ENCODE measurements around the gene CAMK2D. TPM values are rescaled to one million over a fixed set of nuclear protein-coding genes. Genes with fewer than 3 reads are reported as not detected.

CAMK2D gene
- total RNA-seq, 4 donors from 2014 or later, result 48.2 to 66.2 (median 51.2) TPM

DNA sequence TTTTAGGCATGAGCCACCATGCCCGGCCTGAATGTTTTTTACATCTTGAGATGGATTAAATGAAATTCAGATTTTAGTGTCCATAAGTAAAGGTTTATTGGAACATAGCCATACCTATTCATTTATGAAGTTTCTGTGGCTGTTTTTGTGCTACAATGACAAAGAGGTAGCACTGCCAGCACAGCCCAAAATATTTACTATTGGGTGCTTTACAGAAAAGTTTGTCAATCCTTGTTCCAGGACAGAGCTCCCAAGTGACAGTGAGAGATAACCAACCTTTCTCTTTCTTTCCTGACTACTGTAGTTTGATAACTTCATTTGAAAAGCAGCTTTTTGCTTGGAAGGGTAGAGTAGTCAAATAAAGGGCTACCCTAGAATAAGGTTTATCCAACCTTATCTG is 116.2 kb downstream of the CAMK2D start:
- TF ChIP-seq POLR2AphosphoS5 (IDR thresholded peaks at IDR 0.05), result no peak
- no peak for TF ChIP-seq EP300 (IDR thresholded peaks at IDR 0.05)
- no peak for TF ChIP-seq POLR2A (IDR thresholded peaks at IDR 0.05; ENCODE audit: low read depth)
- TF ChIP-seq, protein P1, sequence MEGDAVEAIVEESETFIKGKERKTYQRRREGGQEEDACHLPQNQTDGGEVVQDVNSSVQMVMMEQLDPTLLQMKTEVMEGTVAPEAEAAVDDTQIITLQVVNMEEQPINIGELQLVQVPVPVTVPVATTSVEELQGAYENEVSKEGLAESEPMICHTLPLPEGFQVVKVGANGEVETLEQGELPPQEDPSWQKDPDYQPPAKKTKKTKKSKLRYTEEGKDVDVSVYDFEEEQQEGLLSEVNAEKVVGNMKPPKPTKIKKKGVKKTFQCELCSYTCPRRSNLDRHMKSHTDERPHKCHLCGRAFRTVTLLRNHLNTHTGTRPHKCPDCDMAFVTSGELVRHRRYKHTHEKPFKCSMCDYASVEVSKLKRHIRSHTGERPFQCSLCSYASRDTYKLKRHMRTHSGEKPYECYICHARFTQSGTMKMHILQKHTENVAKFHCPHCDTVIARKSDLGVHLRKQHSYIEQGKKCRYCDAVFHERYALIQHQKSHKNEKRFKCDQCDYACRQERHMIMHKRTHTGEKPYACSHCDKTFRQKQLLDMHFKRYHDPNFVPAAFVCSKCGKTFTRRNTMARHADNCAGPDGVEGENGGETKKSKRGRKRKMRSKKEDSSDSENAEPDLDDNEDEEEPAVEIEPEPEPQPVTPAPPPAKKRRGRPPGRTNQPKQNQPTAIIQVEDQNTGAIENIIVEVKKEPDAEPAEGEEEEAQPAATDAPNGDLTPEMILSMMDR (IDR thresholded peaks at IDR 0.05), result no peak
- H3K4me3 ChIP-seq, result no peak overlapping the region
- no peaks in the 10 kb centered on the region for H3K36me3 ChIP-seq
- 83% methylated on average over 1 of the region's 1 CpG for WGBS
- H3K4me1 ChIP-seq, result peaks cover 10 to 25% (median 12%) of the 10 kb centered on the region in 4 donors
- no peaks in the 10 kb centered on the region for H3K27me3 ChIP-seq
- no peak overlapping the region for H3K27ac ChIP-seq (replicated peaks in 1 of 4)
- no peak for DNase-seq (ENCODE audit: extremely low spot score)
- intact Hi-C loops (cut with DNase I), result no loop called here
- H3K9me3 ChIP-seq, result no peaks in the 10 kb centered on the region

DNA sequence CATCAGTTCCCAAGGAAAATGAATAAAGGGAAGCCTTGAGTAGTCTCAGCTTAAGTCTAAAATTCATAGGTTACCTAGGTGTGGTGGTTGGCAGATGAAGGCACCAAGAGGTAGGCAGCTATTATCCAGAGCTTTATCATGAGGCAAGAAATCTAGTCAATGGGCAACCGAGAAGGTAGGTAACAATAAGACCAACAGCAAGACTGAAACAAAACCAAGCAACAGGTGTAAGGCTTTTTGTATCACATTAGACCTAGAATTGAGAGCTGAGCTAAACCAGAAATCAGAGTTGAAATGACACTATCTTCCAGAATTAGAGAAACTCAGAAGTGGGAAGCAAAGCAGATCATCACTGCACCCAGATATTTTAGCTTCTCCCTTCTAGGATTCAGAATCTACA is 117.1 kb downstream of the CAMK2D start:
- TF ChIP-seq EP300 (IDR thresholded peaks at IDR 0.05) (no peak), POLR2AphosphoS5 (IDR thresholded peaks at IDR 0.05) (no peak), POLR2A (IDR thresholded peaks at IDR 0.05; ENCODE audit: low read depth) (no peak)
- TF ChIP-seq, protein P1 (IDR thresholded peaks at IDR 0.05), result no peak
- Histone ChIP-seq H3K27me3 (no peaks in the 10 kb centered on the region), H3K36me3 (no peaks in the 10 kb centered on the region), H3K27ac (replicated peaks in 1 of 4) (no peak overlapping the region), H3K4me1 (peaks cover 10 to 30% (median 19%) of the 10 kb centered on the region in 4 donors), H3K9me3 (no peaks in the 10 kb centered on the region), H3K4me3 (no peak overlapping the region)
- DNase-seq (ENCODE audit: extremely low spot score), result no peak
- 100% methylated on average over 1 of the region's 1 CpG for WGBS
- intact Hi-C loops (cut with DNase I), result no loop called here

DNA sequence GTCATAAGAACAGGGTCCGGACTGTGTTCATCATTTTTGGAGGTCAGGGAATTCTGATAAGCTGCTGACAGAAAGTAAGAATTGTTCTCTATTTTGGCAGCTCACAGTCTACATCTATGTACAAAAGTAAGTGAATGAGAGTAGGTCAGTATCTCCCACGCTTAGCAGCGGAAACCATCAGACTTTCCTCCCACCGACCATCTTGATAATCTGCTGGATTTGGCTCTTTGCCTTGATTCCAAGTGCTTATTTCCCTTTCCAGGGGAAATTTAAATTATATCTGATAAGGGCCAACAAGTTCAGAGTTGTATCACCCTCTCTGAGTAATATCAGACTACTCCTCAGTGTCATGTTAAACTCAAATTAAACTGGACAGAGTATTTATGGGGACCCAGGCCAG is 118.0 kb downstream of the CAMK2D start:
- no peaks in the 10 kb centered on the region for H3K36me3 ChIP-seq
- intact Hi-C loops (cut with DNase I), result no loop called here

DNA sequence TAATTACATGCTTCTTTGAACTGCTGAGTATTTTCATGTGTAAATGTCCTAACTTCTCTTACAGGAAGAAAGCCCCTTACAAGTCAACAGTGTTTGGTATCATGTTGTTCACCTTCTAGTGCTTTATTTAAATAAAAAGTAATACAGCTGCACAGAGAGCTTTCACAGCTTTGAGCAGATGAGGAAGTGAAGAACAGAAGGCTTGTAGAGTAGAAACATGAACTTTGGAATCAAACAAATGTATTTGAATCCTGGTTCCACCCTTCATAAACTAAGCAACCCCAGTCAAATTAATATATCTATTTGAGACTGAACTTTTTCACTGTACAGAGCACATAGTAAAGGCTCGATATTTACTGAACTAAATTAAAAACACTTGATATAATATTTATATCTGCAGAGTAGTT is 120.5 kb downstream of the CAMK2D start:
- Histone ChIP-seq H3K4me1 (peaks cover 27 to 50% (median 36%) of the 10 kb centered on the region in 4 donors), H3K27ac (replicated peaks in 1 of 4) (no peak overlapping the region), H3K36me3 (no peaks in the 10 kb centered on the region), H3K9me3 (no peaks in the 10 kb centered on the region), H3K4me3 (no peak overlapping the region), H3K27me3 (no peaks in the 10 kb centered on the region)
- intact Hi-C loops (cut with DNase I), result no loop called here
- 97% methylated on average over 1 of the region's 1 CpG for WGBS
- no peak for TF ChIP-seq POLR2AphosphoS5 (IDR thresholded peaks at IDR 0.05)
- no peak for TF ChIP-seq POLR2A (IDR thresholded peaks at IDR 0.05; ENCODE audit: low read depth)
- no peak for TF ChIP-seq EP300 (IDR thresholded peaks at IDR 0.05)
- TF ChIP-seq, protein P1 (IDR thresholded peaks at IDR 0.05), result no peak
- DNase-seq (ENCODE audit: extremely low spot score), result no peak

More for the DNA sequence above, 118.0 kb downstream of the CAMK2D start:
- TF ChIP-seq POLR2A (IDR thresholded peaks at IDR 0.05; ENCODE audit: low read depth), result no peak
- no peak for TF ChIP-seq EP300 (IDR thresholded peaks at IDR 0.05)
- no peak for TF ChIP-seq POLR2AphosphoS5 (IDR thresholded peaks at IDR 0.05)
- TF ChIP-seq, protein P1 (IDR thresholded peaks at IDR 0.05), result no peak
- Histone ChIP-seq H3K27me3 (no peaks in the 10 kb centered on the region), H3K27ac (replicated peaks in 1 of 4) (no peak overlapping the region), H3K4me1 (peaks cover 12 to 35% (median 23%) of the 10 kb centered on the region in 4 donors), H3K9me3 (no peaks in the 10 kb centered on the region), H3K4me3 (no peak overlapping the region)
- no peak for DNase-seq (ENCODE audit: extremely low spot score)
- WGBS, result 87% methylated on average over 4 of the region's 4 CpGs

DNA sequence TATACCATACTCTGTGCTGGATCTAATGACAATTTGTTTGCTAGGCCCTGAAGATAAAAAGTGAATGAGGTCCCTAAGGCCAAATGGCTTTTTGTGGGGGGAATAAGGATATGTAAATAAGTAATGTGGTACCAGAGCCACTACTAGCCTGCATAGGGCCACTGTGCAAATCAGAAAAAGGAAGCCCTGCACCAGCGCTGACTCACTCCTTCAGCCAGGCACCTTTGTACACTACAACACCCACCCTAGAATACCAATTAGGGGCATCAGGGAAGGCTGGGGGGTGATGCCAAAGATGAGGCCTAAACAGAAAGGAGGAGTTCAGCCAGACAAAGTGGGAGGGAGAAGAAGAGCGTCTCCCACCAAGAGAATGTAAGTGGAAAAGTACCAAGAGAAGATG is 122.2 kb downstream of the CAMK2D start:
- H3K27me3 ChIP-seq, result no peaks in the 10 kb centered on the region
- intact Hi-C loops (cut with DNase I), result no loop called here
- DNase-seq (ENCODE audit: extremely low spot score), result no peak
- H3K4me1 ChIP-seq, result peaks cover 38 to 55% (median 45%) of the 10 kb centered on the region in 4 donors
- H3K27ac ChIP-seq (replicated peaks in 1 of 4), result no peak overlapping the region
- 95% methylated on average over 2 of the region's 2 CpGs for WGBS
- no peaks in the 10 kb centered on the region for H3K9me3 ChIP-seq
- H3K36me3 ChIP-seq, result no peaks in the 10 kb centered on the region
- TF ChIP-seq, protein P1 (IDR thresholded peaks at IDR 0.05), result no peak
- TF ChIP-seq POLR2AphosphoS5 (IDR thresholded peaks at IDR 0.05) (no peak), EP300 (IDR thresholded peaks at IDR 0.05) (no peak), POLR2A (IDR thresholded peaks at IDR 0.05; ENCODE audit: low read depth) (no peak)
- H3K4me3 ChIP-seq, result no peak overlapping the region

Measured in esophagus muscularis mucosa (tissue), 4 donors.